Stimulated activated CD8-positive, alpha-beta memory T cell treated with anti-CD3 and anti-CD28 coated beads, Interleukin-4, amount 100 ng/mL, for 48 hours (primary cell): ENCODE data around the gene ASIC5.
"Not testable (repeated sequence)": the region's sequence is repeated elsewhere in the genome, so short reads cannot be mapped to it uniquely, and the experiment has no call there.

Experiments
- DNase-seq: peaks from one replicate; pipeline ENCODE4 v3.0.0-alpha.2; 2020

Gene ASIC5

GRCh38 chr4:155799116-155799793, 66.8 kb downstream of the ASIC5 start:
- no peak for DNase-seq

GRCh38 chr4:155797581-155797980, 68.5 kb downstream of the ASIC5 start:
- DNase-seq: not testable (repeated sequence)

- DNase-seq: no peak
These were observed 70.1 kb downstream of the ASIC5 start for GRCh38 chr4:155795991-155796390.

- DNase-seq: no peak
These were observed 71.4 kb downstream of the ASIC5 start for GRCh38 chr4:155794589-155795236.

GRCh38 chr4:155789982-155790381, 76.1 kb downstream of the ASIC5 start:
- DNase-seq: no peak

- DNase-seq: no peak
These were observed 76.7 kb downstream of the ASIC5 start for GRCh38 chr4:155789391-155789790.

- no peak for DNase-seq
These were observed 78.9 kb downstream of the ASIC5 start for GRCh38 chr4:155787113-155787710.

- DNase-seq: no peak
These were observed 80.2 kb downstream of the ASIC5 start for GRCh38 chr4:155785828-155786227.

- DNase-seq: no peak
These were observed 81.4 kb downstream of the ASIC5 start for GRCh38 chr4:155784637-155785036.

- no peak for DNase-seq
These were observed 84.7 kb downstream of the ASIC5 start for GRCh38 chr4:155781249-155781831.

- DNase-seq: no peak
These were observed 85.3 kb downstream of the ASIC5 start for GRCh38 chr4:155780775-155781174.
